GM23338 (cell line): ENCODE results near the gene MAVS.

Experiments used
- CREB1 ChIP-seq: fragments of 250-450 bp; sonication (Bioruptor Pico); IDR thresholded peaks from 2 replicates; pipeline ENCODE4 v1.5.0; 2020; ENCODE audit warnings: low read depth, mild to moderate bottlenecking, moderate library complexity
- EZH2 ChIP-seq: fragments of 200-600 bp; sonication (generic); IDR thresholded peaks from one replicate; pipeline ENCODE4 v1.8.0; 2017; ENCODE audit warnings: antibody characterized with exemption, mild to moderate bottlenecking, low read depth; ENCODE audit not compliant: unreplicated experiment
- EZH2phosphoT487 ChIP-seq: fragments of 200-600 bp; sonication (generic); IDR thresholded peaks from one replicate; pipeline ENCODE4 v1.8.1; 2018; ENCODE audit warnings: antibody characterized with exemption; ENCODE audit not compliant: unreplicated experiment
- JUNB ChIP-seq: IDR thresholded peaks from one replicate; pipeline ENCODE4 v1.6.1; 2016; ENCODE audit warnings: antibody characterized with exemption; ENCODE audit not compliant: unreplicated experiment
- POLR2AphosphoS5 ChIP-seq: IDR thresholded peaks from 2 replicates; pipeline ENCODE4 v1.6.1; 2016; ENCODE audit warnings: antibody characterized with exemption, low read depth
- STAT1 ChIP-seq: IDR thresholded peaks from one replicate; pipeline ENCODE4 v1.6.1; 2016; ENCODE audit warnings: antibody characterized with exemption; ENCODE audit not compliant: unreplicated experiment
- TF ChIP-seq, protein P1 (sequence below), 2 experiments: fragments of 200-600 bp in 1 of 2; sonication (generic) in 1 of 2; conservative IDR thresholded peaks; 2 replicates each; pipeline versions ENCODE4 v1.5.1 to v1.6.1; 2016 to 2017; ENCODE audit warnings: antibody characterized with exemption in 2 of 2, low read depth in 2 of 2, mild to moderate bottlenecking in 2 of 2, moderate library complexity in 1 of 2
- TF ChIP-seq, protein P2 (sequence below): IDR thresholded peaks from one replicate; pipeline ENCODE4 v1.6.1; 2018; ENCODE audit warnings: antibody characterized with exemption; ENCODE audit not compliant: unreplicated experiment
- TF ChIP-seq, protein P3 (sequence below): IDR thresholded peaks from 2 replicates; pipeline ENCODE4 v1.6.1; 2016; ENCODE audit warnings: antibody characterized with exemption

DNA sequence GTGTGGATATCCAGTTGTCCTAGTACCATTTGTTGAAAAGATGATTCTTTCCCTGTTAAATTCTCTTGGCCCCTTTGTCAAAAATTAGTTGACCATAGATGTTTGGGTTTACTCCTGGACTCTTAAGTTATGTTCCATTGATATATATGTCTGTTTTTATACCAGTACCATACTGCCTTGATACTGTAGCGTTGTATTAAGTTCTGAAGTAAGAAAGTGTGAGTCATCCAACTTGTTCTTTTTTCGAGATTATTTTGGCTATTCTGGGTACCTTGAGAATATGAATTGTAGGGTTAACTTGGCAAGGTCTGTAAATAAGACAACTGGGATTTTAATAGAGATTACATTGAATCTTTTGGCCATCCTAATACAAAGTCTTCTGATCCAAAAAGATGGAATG is 69.1 kb downstream of the MAVS start:
- TF ChIP-seq, protein P1, sequence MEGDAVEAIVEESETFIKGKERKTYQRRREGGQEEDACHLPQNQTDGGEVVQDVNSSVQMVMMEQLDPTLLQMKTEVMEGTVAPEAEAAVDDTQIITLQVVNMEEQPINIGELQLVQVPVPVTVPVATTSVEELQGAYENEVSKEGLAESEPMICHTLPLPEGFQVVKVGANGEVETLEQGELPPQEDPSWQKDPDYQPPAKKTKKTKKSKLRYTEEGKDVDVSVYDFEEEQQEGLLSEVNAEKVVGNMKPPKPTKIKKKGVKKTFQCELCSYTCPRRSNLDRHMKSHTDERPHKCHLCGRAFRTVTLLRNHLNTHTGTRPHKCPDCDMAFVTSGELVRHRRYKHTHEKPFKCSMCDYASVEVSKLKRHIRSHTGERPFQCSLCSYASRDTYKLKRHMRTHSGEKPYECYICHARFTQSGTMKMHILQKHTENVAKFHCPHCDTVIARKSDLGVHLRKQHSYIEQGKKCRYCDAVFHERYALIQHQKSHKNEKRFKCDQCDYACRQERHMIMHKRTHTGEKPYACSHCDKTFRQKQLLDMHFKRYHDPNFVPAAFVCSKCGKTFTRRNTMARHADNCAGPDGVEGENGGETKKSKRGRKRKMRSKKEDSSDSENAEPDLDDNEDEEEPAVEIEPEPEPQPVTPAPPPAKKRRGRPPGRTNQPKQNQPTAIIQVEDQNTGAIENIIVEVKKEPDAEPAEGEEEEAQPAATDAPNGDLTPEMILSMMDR (conservative IDR thresholded peaks at IDR 0.05; ENCODE audit: low read depth in 2 of 2) = no peak
- TF ChIP-seq EZH2 (no peak), EZH2phosphoT487 (no peak), POLR2AphosphoS5 (no peak), STAT1 (no peak), CREB1 (CRISPR knock-in tag) (no peak), JUNB (no peak)
- TF ChIP-seq, protein P2, sequence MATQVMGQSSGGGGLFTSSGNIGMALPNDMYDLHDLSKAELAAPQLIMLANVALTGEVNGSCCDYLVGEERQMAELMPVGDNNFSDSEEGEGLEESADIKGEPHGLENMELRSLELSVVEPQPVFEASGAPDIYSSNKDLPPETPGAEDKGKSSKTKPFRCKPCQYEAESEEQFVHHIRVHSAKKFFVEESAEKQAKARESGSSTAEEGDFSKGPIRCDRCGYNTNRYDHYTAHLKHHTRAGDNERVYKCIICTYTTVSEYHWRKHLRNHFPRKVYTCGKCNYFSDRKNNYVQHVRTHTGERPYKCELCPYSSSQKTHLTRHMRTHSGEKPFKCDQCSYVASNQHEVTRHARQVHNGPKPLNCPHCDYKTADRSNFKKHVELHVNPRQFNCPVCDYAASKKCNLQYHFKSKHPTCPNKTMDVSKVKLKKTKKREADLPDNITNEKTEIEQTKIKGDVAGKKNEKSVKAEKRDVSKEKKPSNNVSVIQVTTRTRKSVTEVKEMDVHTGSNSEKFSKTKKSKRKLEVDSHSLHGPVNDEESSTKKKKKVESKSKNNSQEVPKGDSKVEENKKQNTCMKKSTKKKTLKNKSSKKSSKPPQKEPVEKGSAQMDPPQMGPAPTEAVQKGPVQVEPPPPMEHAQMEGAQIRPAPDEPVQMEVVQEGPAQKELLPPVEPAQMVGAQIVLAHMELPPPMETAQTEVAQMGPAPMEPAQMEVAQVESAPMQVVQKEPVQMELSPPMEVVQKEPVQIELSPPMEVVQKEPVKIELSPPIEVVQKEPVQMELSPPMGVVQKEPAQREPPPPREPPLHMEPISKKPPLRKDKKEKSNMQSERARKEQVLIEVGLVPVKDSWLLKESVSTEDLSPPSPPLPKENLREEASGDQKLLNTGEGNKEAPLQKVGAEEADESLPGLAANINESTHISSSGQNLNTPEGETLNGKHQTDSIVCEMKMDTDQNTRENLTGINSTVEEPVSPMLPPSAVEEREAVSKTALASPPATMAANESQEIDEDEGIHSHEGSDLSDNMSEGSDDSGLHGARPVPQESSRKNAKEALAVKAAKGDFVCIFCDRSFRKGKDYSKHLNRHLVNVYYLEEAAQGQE = no peak
- TF ChIP-seq, protein P3, sequence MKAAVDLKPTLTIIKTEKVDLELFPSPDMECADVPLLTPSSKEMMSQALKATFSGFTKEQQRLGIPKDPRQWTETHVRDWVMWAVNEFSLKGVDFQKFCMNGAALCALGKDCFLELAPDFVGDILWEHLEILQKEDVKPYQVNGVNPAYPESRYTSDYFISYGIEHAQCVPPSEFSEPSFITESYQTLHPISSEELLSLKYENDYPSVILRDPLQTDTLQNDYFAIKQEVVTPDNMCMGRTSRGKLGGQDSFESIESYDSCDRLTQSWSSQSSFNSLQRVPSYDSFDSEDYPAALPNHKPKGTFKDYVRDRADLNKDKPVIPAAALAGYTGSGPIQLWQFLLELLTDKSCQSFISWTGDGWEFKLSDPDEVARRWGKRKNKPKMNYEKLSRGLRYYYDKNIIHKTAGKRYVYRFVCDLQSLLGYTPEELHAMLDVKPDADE = no peak
